ENCODE data around the gene MAL. TPM values are rescaled to one million over a fixed set of nuclear protein-coding genes. Genes with fewer than 3 reads are reported as not detected.

MAL gene
- total RNA-seq, 1 donor, result not detected

GRCh38 chr2:95009412-95009811 lies 16.1 kb upstream of the MAL start:
- no peaks in the 10 kb centered on the region for H3K4me1 ChIP-seq (ENCODE audit: insufficient read depth, low read length)
- no peaks in the 10 kb centered on the region for H3K79me2 ChIP-seq (ENCODE audit: insufficient read depth, low read length)
- peaks cover 6% of the 10 kb centered on the region for H3K27me3 ChIP-seq (ENCODE audit: insufficient read depth, low read length)
- no peak for DNase-seq (ENCODE audit: insufficient read length, low spot score, missing footprints)
- no peak overlapping the region for H2AFZ ChIP-seq (ENCODE audit: low read length)
- H4K20me1 ChIP-seq (ENCODE audit: insufficient read depth, low read length), result no peaks in the 10 kb centered on the region
- no peak overlapping the region for H3K27ac ChIP-seq (ENCODE audit: low read depth, low read length)
- H3K4me2 ChIP-seq (ENCODE audit: insufficient read depth, low read length), result no peak overlapping the region
- TF ChIP-seq CTCF (IDR thresholded peaks at IDR 0.05; ENCODE audit: extremely low read depth, low read depth, low read length), result no peak
- H3K4me3 ChIP-seq (ENCODE audit: insufficient read depth, low read length), result no peak overlapping the region
- H3K36me3 ChIP-seq (ENCODE audit: insufficient read depth, low read length), result no peaks in the 10 kb centered on the region
- no peaks in the 10 kb centered on the region for H3K9me3 ChIP-seq (ENCODE audit: low read depth, low read length)

GRCh38 chr2:95010126-95010525 lies 15.4 kb upstream of the MAL start:
- DNase-seq (ENCODE audit: insufficient read length, low spot score, missing footprints), result no peak
- no peak overlapping the region for H2AFZ ChIP-seq (ENCODE audit: low read length)

GRCh38 chr2:95010718-95011117 lies 14.8 kb upstream of the MAL start:
- H3K4me3 ChIP-seq (ENCODE audit: insufficient read depth, low read length), result no peak overlapping the region
- no peaks in the 10 kb centered on the region for H3K79me2 ChIP-seq (ENCODE audit: insufficient read depth, low read length)
- H3K27me3 ChIP-seq (ENCODE audit: insufficient read depth, low read length), result peaks cover 6% of the 10 kb centered on the region
- no peak overlapping the region for H3K27ac ChIP-seq (ENCODE audit: low read depth, low read length)
- no peaks in the 10 kb centered on the region for H3K9me3 ChIP-seq (ENCODE audit: low read depth, low read length)
- no peak overlapping the region for H3K4me2 ChIP-seq (ENCODE audit: insufficient read depth, low read length)
- no peaks in the 10 kb centered on the region for H3K36me3 ChIP-seq (ENCODE audit: insufficient read depth, low read length)
- DNase-seq (ENCODE audit: insufficient read length, low spot score, missing footprints), result no peak
- no peak for TF ChIP-seq CTCF (IDR thresholded peaks at IDR 0.05; ENCODE audit: extremely low read depth, low read depth, low read length)
- H3K4me1 ChIP-seq (ENCODE audit: insufficient read depth, low read length), result no peaks in the 10 kb centered on the region
- H4K20me1 ChIP-seq (ENCODE audit: insufficient read depth, low read length), result no peaks in the 10 kb centered on the region
- no peak overlapping the region for H2AFZ ChIP-seq (ENCODE audit: low read length)

More at GRCh38 chr2:95010126-95010525, 15.4 kb upstream of the MAL start:
- no peaks in the 10 kb centered on the region for H3K36me3 ChIP-seq (ENCODE audit: insufficient read depth, low read length)
- H3K27me3 ChIP-seq (ENCODE audit: insufficient read depth, low read length), result peaks cover 6% of the 10 kb centered on the region
- H3K79me2 ChIP-seq (ENCODE audit: insufficient read depth, low read length), result no peaks in the 10 kb centered on the region
- no peaks in the 10 kb centered on the region for H3K9me3 ChIP-seq (ENCODE audit: low read depth, low read length)
- H3K4me2 ChIP-seq (ENCODE audit: insufficient read depth, low read length), result no peak overlapping the region
- no peaks in the 10 kb centered on the region for H4K20me1 ChIP-seq (ENCODE audit: insufficient read depth, low read length)
- no peak overlapping the region for H3K27ac ChIP-seq (ENCODE audit: low read depth, low read length)
- H3K4me1 ChIP-seq (ENCODE audit: insufficient read depth, low read length), result no peaks in the 10 kb centered on the region
- no peak overlapping the region for H3K4me3 ChIP-seq (ENCODE audit: insufficient read depth, low read length)
- no peak for TF ChIP-seq CTCF (IDR thresholded peaks at IDR 0.05; ENCODE audit: extremely low read depth, low read depth, low read length)

GRCh38 chr2:95012881-95013550 lies 12.5 kb upstream of the MAL start:
- DNase-seq (ENCODE audit: insufficient read length, low spot score, missing footprints), result no peak
- Histone ChIP-seq H3K4me1 (ENCODE audit: insufficient read depth, low read length) (no peaks in the 10 kb centered on the region), H3K27ac (ENCODE audit: low read depth, low read length) (no peak overlapping the region), H2AFZ (ENCODE audit: low read length) (no peak overlapping the region), H3K9me3 (ENCODE audit: low read depth, low read length) (no peaks in the 10 kb centered on the region), H3K4me3 (ENCODE audit: insufficient read depth, low read length) (no peak overlapping the region), H4K20me1 (ENCODE audit: insufficient read depth, low read length) (no peaks in the 10 kb centered on the region), H3K36me3 (ENCODE audit: insufficient read depth, low read length) (no peaks in the 10 kb centered on the region), H3K4me2 (ENCODE audit: insufficient read depth, low read length) (no peak overlapping the region), H3K79me2 (ENCODE audit: insufficient read depth, low read length) (no peaks in the 10 kb centered on the region), H3K27me3 (ENCODE audit: insufficient read depth, low read length) (peaks cover 8% of the 10 kb centered on the region)
- no peak for TF ChIP-seq CTCF (IDR thresholded peaks at IDR 0.05; ENCODE audit: extremely low read depth, low read depth, low read length)
